CD4-positive, alpha-beta T cell treated with Interferon gamma for 1 hour (primary cell): ENCODE results near the gene PDE1C.

ENCODE experiments used
- DNase-seq: peaks from one replicate; pipeline ENCODE4 v3.0.0-alpha.2; 2020

PDE1C gene

DNA sequence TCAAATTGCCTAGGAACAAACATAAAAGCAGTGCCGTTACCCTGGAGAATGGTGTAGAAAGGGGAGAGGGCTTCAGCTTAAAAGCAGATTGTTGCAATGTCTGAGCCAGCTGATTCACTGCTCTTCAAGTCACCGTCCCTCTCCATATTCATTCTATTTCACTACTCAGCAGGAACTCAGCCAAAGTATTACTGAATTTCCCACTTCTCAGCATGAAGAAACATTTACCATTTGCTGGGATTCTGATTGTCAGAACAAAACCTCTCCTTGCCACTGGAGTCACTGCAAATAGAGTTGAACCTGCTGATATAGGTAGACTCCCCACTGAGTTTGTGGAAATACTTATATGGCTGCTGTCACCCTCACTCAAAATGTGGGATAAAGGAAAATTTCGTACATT lies 311.5 kb downstream of the PDE1C start:
- DNase-seq = no peak

DNA sequence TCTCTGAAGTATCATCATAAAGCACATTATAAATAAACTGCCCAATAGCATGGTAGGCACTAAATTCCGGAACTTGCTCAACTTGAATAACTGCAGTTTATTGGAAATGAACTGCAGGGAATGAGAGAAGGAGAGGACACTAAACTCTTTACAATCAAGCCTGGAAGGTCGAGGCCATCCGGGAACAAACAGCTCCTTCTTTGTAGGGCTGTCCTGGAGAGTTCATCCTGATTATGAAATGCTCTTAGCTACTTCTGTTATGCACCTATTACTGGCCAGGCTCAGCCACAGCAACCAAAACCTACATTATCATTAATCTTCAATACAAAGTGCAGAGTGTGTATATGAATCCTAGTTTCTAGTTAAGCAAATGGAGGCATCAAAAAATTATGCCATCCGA lies 318.5 kb downstream of the PDE1C start:
- no peak for DNase-seq

DNA sequence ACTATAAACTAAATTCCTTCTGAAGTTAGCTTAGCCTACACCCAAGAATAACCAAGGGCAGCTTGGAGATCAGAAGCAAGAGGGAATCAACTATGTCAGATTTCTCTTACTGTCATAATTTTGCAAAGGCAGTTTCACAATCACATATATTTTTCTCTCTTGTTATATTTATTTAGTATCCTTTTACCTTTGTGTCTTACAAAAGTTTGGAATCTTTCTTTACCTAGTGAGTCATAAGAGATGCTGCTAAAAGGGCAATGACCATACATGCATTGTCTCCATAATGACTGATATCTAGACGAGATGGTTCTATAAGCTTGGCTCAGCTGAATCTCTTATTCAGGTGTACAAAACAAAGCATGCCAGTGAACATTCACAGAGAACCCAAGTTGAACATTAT lies 322.1 kb downstream of the PDE1C start:
- DNase-seq = no peak

DNA sequence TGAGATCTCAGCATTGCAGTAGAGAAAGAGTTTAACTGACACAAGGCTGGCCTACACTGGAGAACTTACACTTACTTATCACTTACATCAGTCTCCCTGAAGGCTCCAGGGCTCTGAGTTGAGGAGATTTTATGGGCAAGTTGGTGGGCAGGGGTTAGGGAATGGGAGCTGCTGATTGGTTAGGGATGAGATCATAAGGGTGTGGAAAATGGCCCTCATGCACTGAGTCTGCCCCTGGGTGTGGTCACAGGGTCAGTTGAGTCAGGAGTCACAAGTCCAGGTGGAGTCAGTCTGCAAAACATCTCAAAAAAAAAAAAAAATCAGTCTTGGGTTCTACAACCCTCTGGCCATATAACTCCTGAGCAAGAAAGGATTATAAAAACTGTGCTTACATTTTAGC lies 322.7 kb downstream of the PDE1C start:
- DNase-seq = no peak

DNA sequence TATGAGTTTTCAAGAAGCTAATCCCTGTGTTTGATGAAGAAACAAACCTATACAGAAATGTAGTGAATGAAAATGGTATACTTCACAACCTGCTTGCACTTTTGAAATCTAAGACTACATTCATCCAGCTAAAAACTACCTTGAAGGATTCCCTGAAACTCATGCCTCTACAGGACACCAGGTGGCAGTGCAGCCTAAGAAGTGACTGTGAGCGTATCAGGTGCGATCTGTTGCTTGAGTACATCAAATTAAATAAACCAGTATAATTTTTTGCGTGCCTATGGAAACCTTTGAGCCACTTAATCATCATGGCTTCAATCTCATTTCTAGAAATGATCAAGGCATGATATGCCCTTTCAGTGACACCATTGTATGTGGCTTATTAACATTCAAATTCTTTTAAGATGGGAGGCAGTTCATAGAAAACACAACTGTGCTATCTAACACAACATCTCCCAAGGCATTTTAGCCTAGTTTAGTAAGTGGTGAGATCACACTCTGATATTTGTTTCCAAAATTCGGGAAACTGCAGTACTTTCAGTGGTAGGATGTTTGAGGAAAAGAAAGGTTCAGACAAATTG lies 325.8 kb downstream of the PDE1C start:
- DNase-seq = peak; percentile 5

DNA sequence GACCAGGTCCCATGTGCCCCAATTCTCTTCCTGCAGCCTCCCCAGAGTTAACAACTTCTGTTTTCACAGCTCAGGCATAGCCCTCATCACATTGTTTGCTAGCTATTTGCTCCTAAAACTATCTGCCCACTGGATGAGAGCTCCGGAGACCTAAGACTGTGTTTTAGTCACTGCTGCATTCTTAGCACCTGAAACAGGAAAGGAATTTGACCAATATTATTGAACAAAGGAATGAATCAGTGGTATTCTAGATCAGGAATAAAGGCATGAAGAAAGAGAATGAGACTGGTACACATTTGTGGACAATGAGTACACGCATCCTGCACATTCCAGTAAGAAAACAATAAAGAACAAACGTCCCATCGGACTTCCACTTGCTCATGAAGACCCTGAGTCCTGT lies 328.4 kb downstream of the PDE1C start:
- DNase-seq = no peak

DNA sequence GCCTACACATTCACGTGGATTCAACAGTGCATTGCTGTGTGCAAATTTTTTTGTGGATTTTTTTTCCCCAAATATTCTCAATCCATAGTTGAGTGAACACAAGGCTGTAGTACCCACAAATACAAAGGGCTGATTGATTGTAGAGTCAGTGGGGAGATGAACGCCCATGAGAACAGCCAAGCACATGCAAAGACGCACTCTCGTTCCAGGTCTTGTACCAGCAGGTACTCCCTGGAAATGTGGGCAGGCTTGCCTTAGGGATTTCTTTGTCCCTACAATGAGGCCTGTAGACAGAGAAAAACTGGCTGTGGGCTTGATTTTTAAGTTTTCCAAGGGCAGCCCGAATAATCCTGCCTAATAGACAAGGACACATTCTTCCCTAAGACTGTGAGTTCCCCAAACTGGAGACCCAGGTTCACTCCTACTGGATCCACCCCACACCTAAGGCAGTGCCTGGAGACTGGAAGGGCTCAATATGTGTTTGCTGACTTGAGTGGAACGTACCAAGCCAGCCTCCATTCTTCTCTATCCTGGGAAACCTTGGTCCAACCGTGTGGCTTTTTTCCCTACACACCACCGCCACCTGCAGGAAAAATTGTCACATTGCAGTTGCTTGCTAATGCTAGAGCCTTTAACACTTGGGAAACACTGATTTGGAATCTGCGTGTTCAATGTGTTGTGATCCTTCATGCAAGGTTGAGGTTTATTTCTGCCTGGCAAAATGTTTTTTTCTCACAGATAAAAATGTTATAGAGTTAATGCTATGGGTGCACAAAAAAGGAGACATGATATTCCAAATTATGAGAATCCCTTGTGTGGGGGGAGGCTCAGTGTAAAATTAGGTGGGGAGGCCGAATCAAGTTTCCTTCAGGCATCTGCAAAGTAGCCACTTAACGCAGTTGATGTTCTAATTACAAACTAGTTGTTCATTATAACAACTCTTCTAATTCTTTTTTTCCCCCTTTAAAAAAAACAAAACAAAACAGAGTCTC lies 333.9 kb downstream of the PDE1C start:
- no peak for DNase-seq

DNA sequence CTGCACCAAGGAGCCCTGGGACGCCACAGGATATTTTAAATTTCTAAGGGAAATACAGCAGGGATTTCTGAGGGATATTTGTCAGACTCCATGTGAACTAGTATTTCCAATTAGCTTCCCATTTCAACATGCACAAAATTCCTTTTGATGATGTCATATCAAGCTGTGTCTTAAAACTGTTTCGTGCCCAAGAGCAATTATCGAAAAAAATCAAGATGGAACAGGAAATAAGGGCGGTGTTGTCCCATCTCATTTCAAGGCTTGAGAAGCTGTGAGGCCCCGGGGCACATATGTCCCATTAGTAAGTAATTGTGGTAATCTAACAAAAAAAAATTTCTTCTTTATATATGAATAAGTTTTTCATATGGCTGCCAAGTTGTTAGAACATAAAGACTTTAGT lies 335.8 kb downstream of the PDE1C start:
- no peak for DNase-seq

DNA sequence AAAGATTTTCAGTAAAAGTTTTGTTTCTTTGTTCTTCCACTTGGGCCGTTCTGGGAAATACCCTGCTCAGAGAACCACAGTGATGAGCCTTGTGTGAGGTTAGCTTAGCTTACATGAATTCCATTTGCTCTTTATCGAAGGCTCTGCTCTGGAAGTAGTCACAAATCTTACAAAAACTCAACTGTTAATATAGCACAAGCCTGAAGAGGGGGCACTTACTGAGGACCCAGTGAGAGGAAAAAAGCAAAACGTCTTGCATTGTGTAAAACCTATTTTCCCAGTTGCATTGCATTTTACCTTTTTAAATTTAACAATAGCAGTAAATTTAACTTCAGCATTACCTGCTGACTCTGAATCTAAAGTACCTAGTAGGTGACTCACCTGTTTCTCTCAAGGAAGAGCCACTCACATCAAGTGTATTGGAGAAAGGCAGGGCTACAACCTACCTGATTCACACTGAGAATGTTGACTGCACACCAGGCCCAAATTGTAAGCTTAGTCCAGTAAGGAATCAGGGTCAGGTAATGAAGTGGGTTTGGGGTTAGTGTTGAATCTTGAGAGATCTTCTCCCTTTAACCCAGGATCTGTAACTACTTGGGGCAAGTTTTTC lies 340.9 kb downstream of the PDE1C start:
- no peak for DNase-seq

DNA sequence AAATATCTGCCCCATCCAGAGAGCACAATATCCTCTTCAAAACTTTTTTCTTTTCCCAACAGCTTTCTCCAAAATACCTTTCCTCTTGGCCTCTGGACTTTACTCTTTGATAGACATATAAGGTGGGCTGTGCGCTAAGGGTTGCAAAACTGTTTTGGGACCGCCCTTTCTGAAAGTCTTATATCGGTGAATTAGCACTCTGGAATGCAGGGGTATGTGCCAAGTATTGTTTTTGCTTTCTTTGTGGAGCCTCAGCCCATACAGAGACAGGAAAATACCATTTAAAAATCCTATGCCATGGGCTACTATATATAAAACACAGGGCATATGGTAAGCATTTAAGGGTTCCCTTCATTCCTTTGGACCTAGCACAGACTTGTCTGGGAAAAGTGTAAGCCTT lies 345.5 kb downstream of the PDE1C start:
- no peak for DNase-seq

DNA sequence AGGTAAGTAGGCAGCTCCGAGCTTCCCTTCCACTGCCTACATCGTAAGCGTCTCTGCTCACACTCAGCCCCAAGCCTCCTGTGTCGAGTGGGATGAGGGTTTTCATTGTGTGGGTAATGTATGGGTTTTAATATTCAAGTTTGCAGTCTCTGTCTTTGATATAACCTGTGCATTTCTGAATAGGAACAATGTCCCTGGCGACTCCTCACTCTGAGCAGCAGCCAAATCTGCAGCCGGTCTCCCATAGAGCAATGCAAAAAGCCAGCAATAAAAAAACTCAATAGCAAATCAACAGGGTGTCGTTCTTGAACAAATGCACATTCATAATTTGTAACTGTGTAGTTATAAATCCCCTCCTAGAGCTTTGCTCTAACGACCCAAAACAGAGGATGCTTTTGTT lies 349.8 kb downstream of the PDE1C start:
- no peak for DNase-seq

DNA sequence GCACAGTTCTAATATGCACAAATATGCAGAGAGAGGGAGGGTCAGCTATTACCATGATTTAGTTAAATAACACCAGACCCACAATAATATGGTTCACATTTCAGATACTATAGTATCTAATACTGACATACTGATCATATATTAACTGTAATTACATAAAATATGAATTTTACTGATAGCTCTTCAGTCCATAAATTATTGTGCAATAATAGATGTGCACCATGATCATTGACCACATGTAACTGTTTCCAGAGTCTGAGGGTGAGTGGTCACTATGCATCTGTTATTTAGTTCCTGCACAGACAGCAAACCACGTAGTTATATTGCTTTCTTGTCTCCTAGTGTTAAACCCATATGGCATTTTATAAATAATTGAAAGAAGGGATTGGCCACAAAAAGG lies 353.9 kb downstream of the PDE1C start:
- no peak for DNase-seq

DNA sequence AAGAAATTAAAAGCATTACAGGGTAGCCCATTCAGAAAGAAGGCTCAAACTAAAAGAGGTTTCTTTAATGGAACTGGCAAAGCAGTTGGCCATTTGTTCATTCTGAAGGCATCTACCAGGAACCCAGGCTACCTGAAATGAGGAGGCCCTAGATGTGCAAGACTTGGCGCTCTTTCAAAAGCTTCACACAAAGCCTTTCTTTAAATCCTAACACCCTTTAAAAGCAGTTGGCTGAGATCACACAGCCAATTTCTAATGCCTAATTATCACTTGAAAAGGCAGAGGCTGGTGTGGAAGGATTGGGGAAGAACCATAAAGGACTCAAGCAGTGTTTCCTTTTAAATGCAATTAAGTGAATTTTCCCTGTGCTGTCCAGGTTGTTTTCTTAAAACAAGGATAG lies 360.0 kb downstream of the PDE1C start:
- DNase-seq = no peak

DNA sequence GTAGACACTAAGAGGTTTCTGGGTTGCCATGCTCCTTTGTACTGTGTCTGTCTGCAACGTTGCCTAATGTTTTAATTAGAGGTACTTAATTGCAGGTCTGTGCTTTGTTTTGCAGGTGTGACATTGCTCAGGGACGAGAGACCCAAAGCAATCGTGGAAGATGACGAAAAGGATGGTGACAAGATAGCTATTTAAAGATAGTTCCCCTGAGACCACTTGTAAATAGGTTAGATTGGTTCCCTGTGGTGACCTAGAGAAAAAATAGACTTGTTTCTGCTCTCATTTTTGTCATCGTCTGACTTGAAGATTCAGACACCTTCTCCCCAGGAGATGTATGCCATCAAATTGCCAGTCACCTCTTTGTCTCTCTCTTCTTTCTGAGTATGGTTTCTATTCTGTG lies 363.1 kb downstream of the PDE1C start:
- no peak for DNase-seq

DNA sequence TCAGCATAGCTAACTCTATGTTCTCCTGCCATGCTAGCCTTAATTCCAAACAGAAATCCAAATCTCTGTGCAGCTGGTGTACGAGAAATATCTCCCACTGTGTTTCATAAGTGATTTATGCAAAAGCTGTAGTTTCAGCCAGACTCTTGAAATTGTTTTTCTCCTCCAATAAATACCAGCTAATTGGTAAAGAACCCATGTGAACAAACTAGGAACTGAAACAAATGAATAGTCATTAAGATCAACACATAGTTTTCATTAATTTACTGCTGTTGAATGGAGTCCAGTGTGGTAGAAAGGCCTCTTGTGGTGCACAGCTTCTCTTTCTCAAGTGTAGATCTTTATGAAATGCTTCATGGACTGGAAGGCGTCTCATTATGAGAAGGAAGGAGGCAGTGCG lies 364.8 kb downstream of the PDE1C start:
- no peak for DNase-seq

DNA sequence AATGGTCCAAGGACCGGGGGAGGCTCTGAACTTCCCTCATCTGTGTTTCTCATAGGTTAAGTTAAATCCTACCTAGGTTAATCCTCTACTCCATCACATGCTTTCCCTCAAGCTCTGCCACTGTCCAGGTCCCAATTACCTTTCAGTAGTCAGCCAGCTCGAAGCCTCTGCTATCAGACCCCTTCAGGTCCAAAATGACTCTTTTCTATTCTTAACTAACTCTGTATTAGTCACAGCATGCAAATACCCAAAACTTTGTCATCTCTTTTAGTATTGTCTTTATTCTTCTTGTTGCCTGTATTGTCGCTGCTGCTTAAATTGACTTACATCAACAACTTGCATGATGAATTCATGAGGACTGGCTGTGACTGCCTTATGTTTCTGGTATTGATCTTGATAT lies 367.9 kb downstream of the PDE1C start:
- DNase-seq = no peak
